AG04450 (cell line): Measurements from ENCODE around the gene CALD1. TPM values are rescaled to one million over a fixed set of nuclear protein-coding genes. Genes with fewer than 3 reads are reported as not detected.

Experiments
- CTCF ChIA-PET: fragments of 300-600, 350-600 bp; formaldehyde crosslinking; extraction: SDS; loops from one replicate; lab custom pipeline; 2022; ENCODE audit warnings: antibody characterized with exemption, inconsistent platforms; lab: Charles Lee
- POLR2A ChIA-PET: fragments of 350-600 bp; formaldehyde crosslinking; extraction: SDS; loops from one replicate; lab custom pipeline; 2021; ENCODE audit warnings: antibody characterized with exemption, inconsistent platforms; lab: Yijun Ruan, JAX
- DNase-seq: peaks from one replicate; pipeline ENCODE4 v3.0.0-alpha.2; 2011; ENCODE audit warnings: low read depth, low spot score
- H3K27ac ChIP-seq: one replicate; pipeline ENCODE4 v1.5.1; 2012; ENCODE audit warnings: low read depth, low read length, control low read depth
- H3K27me3 ChIP-seq: one replicate; pipeline ENCODE4 v1.6.0; 2012; ENCODE audit warnings: low read length; ENCODE audit not compliant: control insufficient read depth, insufficient read depth
- H3K4me3 ChIP-seq: 2 replicates; pipeline ENCODE4 v1.5.1; 2011; ENCODE audit warnings: mild to moderate bottlenecking, low read depth, low read length, control low read depth
- H3K9me3 ChIP-seq: 2 replicates; pipeline ENCODE4 v1.5.1; 2012; ENCODE audit warnings: low read length; ENCODE audit not compliant: control insufficient read depth, insufficient read depth
- polyA plus RNA-seq: library from polyadenylated mRNA; depleted of rRNA; stranded (reverse); fragments of >200 nt; gene quantifications from 2 replicates; pipeline ENCODE4 v1.2.3, GENCODE V29; 2011
- TF ChIP-seq, protein P1 (sequence below): IDR thresholded peaks from 2 replicates; pipeline ENCODE4 v1.5.1; 2011; ENCODE audit warnings: low read depth, low read length, control low read depth, inconsistent platforms

The CALD1 gene
- polyA plus RNA-seq, 1 experiment: 804 TPM

DNA sequence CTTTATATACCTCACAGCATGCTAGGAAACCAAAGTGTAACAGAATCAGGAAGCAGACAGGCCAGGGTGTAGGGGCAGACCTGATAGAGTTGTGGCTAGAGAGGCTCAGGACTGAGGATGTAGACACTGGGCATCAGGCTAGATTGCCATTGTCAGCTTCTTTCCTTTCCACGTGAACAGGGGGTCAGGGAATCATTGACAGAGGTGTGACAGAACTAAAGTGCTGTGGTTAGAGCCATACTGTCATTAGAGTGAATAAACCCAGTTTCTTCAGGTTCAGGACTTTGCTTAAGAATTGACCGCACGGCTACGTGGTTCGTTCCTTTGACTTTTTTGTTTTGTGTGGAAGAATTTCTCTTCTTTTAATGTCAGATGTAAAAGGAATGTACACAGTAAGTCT is 90.7 kb downstream of the CALD1 start:
- DNase-seq: no peak
- Histone ChIP-seq H3K27me3 (no peaks in the 10 kb centered on the region), H3K27ac (no peak overlapping the region), H3K9me3 (no peaks in the 10 kb centered on the region), H3K4me3 (no peak overlapping the region)
- TF ChIP-seq, protein P1, sequence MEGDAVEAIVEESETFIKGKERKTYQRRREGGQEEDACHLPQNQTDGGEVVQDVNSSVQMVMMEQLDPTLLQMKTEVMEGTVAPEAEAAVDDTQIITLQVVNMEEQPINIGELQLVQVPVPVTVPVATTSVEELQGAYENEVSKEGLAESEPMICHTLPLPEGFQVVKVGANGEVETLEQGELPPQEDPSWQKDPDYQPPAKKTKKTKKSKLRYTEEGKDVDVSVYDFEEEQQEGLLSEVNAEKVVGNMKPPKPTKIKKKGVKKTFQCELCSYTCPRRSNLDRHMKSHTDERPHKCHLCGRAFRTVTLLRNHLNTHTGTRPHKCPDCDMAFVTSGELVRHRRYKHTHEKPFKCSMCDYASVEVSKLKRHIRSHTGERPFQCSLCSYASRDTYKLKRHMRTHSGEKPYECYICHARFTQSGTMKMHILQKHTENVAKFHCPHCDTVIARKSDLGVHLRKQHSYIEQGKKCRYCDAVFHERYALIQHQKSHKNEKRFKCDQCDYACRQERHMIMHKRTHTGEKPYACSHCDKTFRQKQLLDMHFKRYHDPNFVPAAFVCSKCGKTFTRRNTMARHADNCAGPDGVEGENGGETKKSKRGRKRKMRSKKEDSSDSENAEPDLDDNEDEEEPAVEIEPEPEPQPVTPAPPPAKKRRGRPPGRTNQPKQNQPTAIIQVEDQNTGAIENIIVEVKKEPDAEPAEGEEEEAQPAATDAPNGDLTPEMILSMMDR: no peak
- POLR2A ChIA-PET: no interaction called here
- CTCF ChIA-PET: no interaction called here

DNA sequence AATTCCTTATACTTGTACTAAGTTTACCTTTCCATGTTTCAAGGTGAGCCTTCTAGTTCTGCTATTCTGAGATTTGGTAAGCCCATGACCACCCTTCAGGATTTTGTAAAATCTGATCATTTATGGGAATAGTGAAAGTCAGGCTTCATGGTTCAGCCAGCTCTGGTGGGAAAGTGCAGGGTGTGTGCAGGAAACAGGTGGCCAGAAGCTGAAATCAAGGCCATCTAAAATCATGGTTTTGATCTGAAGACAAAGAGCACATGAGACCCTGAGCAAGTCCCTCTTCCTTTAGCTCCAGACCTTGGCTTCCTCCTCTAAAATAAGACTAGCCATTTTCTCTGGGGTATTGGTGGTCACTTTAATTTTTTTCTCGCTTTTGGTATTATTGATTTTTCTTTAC is 91.3 kb downstream of the CALD1 start:
- ChIA-PET CTCF (no interaction called here), POLR2A (no interaction called here)
- Histone ChIP-seq H3K27me3 (no peaks in the 10 kb centered on the region), H3K4me3 (no peak overlapping the region), H3K27ac (no peak overlapping the region), H3K9me3 (no peaks in the 10 kb centered on the region)
- TF ChIP-seq, protein P1: no peak
- DNase-seq: no peak

DNA sequence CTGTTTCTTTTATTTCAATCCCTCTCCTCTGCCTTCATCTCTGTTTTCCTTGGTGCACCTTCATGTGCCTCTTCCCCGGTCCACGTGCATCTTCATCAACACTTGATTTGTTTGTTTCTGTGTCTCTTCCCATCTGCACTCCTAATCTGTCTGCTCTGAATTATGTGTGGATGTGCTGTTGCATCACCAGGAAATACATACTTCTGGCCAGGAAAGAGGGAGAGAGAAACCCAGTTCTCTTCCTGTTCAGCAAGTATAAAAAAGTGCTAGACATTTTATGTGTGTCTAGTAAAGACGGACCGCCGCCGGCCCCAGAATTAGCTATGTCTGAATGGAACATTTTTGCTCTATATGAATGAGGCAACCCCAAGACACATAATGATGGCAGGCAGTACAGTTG is 93.8 kb downstream of the CALD1 start:
- Histone ChIP-seq H3K4me3 (no peak overlapping the region), H3K27ac (no peak overlapping the region)

DNA sequence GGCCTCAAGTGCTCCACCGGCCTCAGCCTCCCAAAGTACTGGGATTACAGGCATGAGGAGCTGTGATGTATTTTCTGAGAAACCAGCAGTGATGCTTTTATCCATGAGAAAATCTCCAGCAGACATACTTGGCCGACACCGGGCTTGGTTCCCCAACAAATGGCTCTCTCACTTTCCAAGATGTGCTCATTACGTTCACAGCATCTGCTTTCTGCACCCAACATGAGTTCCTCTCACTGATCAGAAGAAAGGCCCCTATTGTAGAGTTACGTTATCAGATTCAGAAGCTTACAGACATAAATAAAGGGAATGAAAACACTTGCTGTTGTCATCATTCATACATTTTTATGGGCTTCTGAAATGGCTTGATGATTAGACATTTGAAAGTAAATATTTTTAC is 95.0 kb downstream of the CALD1 start:
- CTCF ChIA-PET: interaction anchor here (0.6 kb wide), 1 partner anchor 173 kb away, joined by 3 read pairs; no protein-coding TSS in a partner anchor

More for the DNA sequence above, 93.8 kb downstream of the CALD1 start:
- ChIA-PET CTCF (no interaction called here), POLR2A (interaction anchor here (1.0 kb wide), 1 partner anchor 12 kb away, joined by 3 read pairs; no protein-coding TSS in a partner anchor)
- Histone ChIP-seq H3K9me3 (no peaks in the 10 kb centered on the region), H3K27me3 (no peaks in the 10 kb centered on the region)
- DNase-seq: no peak
- TF ChIP-seq, protein P1: no peak

DNA sequence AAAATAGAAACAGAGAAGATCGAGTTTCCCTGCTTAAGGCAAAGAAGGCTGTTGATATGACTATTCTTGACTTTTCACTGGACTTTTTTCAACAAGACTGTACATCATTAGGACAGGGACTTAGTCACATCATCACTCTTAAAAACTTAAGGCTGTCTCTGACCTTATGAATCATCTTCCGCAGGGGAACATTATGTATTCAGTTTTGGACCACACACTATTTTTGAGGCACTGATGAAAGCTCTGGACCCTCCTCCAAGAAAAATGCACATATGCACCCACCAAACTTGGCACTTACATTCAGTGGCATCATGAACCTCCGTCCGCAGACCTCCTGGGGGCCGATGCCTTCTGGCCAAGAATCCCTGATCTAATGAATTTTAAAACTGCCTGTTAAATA is 96.4 kb downstream of the CALD1 start:
- CTCF ChIA-PET: no interaction called here
- Histone ChIP-seq H3K27ac (no peak overlapping the region), H3K4me3 (no peak overlapping the region), H3K9me3 (no peaks in the 10 kb centered on the region), H3K27me3 (no peaks in the 10 kb centered on the region)
- POLR2A ChIA-PET: no interaction called here
- DNase-seq: no peak
- TF ChIP-seq, protein P1: no peak

More for the DNA sequence above, 95.0 kb downstream of the CALD1 start:
- H3K9me3 ChIP-seq: no peaks in the 10 kb centered on the region
- POLR2A ChIA-PET: interaction anchor here (1.0 kb wide), 1 partner anchor 11 kb away, joined by 3 read pairs; no protein-coding TSS in a partner anchor
- no peak overlapping the region for H3K27ac ChIP-seq
- DNase-seq: no peak
- no peak overlapping the region for H3K4me3 ChIP-seq
- H3K27me3 ChIP-seq: no peaks in the 10 kb centered on the region
- TF ChIP-seq, protein P1: no peak
